Measurements from ENCODE around the gene HNRNPM.

HNRNPM gene

GRCh38 chr19:8461376-8461775 is 16.6 kb downstream of the HNRNPM start:
- DNase-seq: no peak

DNA sequence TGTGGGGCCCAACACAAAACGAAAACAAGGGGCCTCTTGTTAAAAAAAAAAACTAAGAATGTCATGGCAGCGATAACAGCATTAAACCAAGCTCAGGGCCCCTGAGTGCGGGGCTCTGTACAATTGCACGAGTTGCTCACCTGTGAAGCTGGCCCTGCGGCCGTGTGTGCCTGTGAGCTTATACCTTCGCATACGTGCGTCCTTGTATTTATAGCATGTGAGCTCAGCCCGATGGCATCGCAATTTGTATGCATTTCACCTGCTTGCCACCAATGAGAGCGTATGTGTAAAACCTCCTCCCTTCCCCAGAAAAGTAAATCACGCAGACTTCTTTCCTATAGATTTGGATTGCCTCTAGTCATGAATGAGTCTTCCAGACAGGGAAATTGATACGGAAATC is 17.1 kb downstream of the HNRNPM start:
- DNase-seq: no peak

GRCh38 chr19:8462571-8462970 is 17.8 kb downstream of the HNRNPM start:
- no peak for DNase-seq

GRCh38 chr19:8463365-8463764 is 18.6 kb downstream of the HNRNPM start:
- no peak for DNase-seq

DNA sequence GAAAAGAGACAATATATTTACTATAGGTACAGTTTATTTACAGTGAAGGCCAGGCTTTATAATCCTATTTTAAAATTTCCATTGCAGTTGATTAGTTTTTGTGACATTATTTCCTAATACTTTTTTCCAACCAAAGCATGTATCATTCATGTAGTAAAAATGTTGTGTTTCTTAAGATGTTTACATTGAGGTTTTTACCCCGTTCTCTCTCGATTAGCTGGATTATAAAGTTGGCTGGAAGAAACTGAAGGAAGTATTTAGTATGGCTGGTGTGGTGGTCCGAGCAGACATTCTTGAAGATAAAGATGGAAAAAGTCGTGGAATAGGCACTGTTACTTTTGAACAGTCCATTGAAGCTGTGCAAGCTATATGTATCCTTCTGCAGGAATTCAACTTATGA is 21.2 kb downstream of the HNRNPM start:
- no peak for DNase-seq

GRCh38 chr19:8468124-8468523 is 23.3 kb downstream of the HNRNPM start:
- DNase-seq: no peak

DNA sequence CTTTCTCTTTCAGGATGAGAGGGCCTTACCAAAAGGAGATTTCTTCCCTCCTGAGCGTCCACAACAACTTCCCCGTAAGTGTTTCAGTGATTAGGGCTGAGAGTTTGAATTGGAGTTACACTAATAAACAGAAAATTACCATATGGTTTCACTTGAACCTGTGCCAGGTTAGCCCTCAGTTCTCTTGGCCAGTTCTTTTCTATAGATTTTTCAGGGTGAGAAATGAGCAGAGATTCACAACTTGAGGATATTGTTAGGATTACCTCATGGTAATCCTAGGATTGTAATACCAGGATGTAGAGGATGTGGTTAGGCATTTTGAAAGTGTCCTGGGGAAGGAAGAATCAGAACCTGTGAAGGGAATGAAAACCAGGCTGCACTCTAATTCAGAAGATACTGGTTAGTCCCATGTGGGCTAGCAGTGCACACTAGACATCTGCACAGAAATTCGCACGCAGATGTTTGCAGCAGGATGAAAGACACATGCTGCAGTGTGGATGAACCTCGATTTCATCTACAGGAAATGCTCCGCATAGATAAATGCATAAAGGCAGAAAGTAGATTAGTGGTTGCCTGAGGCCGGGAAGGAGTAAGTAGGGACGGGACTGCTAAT is 24.1 kb downstream of the HNRNPM start:
- DNase-seq: peak; percentile 31

DNA sequence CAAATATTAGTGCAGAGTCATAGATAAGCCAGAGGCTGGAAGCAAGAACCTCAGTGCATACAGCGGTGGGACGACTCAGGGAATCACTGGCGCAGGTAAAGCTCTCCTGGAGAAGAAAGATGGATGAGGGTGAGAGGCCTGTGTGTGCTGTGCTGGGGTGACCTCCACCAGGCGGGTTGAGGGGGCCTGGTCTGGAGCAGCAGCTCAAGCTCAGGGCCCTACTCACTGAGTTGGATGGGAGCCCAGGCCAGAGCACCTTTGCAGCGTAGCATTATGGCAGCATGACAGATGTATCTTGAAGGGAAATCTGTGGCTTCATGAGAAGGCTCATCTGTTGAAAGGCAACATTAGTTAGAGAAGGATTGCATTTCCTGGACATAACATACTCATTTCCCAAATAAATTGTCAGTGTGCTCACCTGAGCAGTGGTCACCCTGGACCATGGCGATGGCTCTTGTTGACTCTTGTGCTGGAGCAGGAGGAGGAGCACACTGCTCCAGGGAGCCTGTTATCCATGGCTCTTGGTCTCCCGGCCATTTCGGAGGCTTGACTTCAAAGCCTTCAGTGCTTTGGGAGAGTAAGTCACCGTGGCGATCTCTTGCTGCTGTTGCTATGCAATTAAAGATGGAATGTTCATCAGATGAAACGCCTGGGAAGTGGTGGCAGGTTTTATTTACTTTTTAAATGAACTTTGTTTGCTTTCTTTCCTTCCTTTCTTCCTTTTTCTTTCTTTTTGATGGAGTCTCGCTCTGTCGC is 25.0 kb downstream of the HNRNPM start:
- DNase-seq: no peak

- DNase-seq: no peak
Measured at GRCh38 chr19:8473648-8474476, 29.1 kb downstream of the HNRNPM start.

- no peak for DNase-seq
Measured at GRCh38 chr19:8475005-8475404, 30.2 kb downstream of the HNRNPM start.

DNA sequence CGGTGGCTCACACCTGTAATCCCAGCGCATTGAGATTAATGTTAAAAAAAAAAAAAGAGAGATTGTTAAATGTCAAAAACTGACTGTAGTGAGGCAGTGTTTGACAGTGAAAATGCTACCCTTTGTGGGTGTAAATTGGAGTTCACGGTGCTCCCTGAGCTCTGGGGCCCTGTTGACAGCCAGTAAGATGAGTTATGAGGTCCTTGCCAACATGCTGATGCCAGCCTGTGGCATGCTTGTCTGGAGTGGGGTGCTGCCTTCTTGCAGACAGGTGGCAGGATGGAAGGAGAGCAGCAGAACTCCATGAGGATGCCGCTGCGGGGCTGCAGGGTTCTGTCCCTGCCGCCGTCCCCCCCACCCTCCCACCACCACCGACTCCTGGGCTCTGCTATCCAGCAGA is 31.7 kb downstream of the HNRNPM start:
- DNase-seq: no peak

- no peak for DNase-seq
Measured at GRCh38 chr19:8477889-8478288, 33.1 kb downstream of the HNRNPM start.

DNA sequence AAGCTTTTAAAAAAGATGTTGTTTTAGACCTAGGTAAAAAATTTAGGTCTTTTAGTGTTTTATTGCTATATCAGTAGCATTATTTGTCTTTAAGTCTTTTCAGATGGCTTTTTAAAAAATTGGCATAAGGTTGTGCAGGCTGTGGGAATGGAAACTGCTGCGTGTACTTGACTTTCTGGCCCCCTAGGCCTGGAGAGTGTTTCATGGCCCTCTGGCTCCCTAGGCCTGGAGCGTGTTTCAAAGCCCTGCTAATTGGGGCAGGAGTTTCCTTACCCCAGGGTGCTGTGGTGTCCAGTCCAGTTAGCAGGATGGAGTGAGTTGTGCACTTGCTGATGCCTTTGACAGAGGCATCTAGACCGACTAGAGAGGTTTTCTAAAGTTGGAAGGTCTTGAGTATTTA is 33.8 kb downstream of the HNRNPM start:
- no peak for DNase-seq

DNA sequence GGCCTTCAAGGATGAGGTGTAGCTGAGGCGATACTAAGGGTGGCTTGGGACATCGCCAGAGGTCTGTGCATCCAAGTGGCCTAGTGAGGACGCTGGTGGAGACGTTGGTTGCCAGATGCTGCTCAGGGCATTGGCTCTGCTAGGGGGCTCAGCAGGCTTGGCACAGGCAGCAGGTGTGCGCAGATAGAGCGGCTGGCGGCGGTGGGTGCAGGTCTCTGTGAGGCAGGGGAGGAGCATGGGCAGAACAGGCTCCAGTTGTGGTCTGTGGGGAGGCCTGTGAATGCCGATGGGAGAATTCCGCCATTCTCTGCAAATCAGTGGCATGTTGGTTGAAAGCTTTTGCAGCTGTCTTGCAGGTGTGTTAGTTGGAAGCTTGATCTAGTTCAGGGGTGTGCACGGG is 36.4 kb downstream of the HNRNPM start:
- no peak for DNase-seq

DNA sequence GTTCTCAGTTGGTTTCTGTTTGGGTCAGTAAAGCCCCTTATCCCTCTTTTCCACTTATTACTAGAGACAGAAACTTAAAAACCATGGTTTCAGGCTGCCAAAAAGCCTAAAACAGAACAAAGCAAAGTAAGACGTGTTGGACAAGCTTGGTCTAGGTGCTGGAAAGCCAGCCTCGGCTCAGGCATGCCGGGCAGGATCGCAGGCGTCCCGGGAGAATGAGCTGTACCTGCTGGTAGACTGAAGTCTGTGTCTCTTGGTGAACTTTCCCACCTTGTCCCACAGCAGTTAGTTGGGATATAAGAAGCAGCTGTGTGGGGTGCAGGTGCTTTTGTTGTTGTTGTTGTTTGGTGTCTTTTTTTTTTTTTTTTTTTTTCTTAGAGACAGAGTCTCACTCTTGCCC is 36.8 kb downstream of the HNRNPM start:
- DNase-seq: no peak

DNA sequence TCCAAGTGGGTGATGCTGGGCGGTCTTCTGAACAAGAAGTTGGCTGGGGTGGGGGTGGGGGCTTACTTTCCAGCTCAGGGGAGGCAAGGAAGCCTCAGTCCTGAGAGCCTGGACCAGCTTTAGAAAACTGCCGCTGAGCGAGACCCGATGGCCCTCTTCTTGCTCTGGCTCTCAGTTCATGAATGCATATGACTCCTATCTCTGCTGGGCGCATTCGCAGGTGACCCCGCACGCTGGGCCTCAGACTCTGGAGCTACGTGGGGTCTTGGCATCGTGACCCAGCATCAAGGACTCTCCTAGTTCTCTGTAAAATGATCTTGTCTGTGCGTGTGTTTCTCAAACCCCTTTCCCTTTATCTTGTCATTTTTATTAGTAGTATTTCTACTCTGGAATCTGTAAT is 37.9 kb downstream of the HNRNPM start:
- no peak for DNase-seq

DNA sequence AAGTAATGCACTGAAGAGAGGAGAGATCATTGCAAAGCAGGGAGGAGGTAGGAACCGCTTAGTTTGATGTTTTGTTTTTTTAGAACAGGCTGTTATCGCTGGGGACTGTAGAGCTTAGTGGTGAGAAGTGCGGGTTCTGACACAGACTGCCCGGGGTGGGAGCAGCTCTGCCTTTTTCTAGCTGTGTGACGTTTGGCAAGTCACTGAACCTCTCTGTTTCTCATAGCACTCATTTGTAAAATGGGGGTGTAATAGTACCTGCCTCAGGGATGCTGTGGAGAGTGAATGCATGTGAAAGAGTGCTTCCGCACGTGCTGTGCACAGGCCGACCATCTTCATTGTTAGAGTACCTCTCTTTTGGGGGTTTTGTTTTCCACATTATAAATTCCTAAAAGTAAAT is 38.4 kb downstream of the HNRNPM start:
- DNase-seq: no peak

DNA sequence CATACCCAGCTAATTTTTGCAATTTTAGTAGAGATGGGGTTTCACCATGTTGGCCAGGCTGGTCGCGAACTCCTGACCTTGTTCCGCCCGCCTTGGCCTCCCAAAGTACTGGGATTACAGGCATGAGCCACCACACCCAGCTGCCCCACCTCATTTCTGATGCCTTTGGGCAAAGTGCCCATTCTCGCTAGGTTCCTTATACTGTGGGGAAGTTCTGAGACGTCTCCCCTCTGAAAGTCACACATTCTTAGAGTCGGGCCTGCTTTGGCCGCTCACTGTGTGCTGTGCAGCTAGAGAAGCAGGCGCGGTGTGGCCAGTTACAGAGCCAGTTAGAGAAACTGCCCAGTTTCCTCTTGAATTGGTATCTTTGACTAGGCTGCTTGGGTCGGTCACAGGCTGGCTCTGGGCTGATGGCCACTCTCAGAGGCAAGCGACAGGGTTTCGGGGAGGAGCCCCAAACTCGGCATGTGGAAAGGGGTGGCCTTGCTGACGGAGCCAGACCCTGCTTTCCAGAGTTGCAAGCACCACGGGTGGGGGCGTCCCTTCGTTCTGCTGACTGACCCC is 39.6 kb downstream of the HNRNPM start:
- DNase-seq: no peak

DNA sequence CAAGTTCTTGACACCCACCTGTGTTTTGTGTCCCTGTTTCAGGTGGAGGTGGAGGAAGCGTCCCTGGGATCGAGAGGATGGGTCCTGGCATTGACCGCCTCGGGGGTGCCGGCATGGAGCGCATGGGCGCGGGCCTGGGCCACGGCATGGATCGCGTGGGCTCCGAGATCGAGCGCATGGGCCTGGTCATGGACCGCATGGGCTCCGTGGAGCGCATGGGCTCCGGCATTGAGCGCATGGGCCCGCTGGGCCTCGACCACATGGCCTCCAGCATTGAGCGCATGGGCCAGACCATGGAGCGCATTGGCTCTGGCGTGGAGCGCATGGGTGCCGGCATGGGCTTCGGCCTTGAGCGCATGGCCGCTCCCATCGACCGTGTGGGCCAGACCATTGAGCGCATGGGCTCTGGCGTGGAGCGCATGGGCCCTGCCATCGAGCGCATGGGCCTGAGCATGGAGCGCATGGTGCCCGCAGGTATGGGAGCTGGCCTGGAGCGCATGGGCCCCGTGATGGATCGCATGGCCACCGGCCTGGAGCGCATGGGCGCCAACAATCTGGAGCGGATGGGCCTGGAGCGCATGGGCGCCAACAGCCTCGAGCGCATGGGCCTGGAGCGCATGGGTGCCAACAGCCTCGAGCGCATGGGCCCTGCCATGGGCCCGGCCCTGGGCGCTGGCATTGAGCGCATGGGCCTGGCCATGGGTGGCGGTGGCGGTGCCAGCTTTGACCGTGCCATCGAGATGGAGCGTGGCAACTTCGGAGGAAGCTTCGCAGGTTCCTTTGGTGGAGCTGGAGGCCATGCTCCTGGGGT is 41.0 kb downstream of the HNRNPM start:
- no peak for DNase-seq

- no peak for DNase-seq
Measured at GRCh38 chr19:8486661-8487136, 41.9 kb downstream of the HNRNPM start.

GRCh38 chr19:8487137-8487851 is 42.5 kb downstream of the HNRNPM start:
- no peak for DNase-seq

- DNase-seq: no peak
Measured at GRCh38 chr19:8488365-8488764, 43.6 kb downstream of the HNRNPM start.
